Astrocyte of the hippocampus (primary cell): Measurements from ENCODE around the gene ITGA7.

ENCODE experiments used
- DNase-seq: peaks from one replicate; pipeline ENCODE4 v3.0.0; 2011; ENCODE audit warnings: low read depth, low spot score

ITGA7 gene

DNA sequence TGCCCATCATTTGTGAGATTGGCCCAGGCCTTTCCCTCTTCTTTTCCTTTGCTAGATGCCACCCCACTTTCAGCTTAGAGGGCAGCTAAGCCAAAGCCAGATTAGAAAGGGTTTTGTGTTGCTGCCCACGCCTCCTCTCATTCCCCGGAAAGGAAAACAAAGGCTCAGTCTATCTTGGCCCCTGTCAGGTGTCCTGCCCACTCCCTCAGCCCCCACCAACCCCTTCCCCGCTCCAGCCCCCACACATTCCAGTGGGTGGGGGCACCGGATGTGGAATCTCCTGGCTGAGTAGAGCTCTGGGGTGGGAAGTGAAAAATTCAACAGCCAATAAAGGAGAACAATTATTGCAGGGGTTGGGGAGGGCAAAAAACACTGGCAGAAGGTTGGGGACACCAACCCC lies 10.3 kb upstream of the ITGA7 start:
- DNase-seq: peak; percentile 72

GRCh38 chr12:55717011-55718007 lies 9.6 kb upstream of the ITGA7 start:
- peak; percentile 55 for DNase-seq

- no peak for DNase-seq
Observed at GRCh38 chr12:55716582-55716957, 8.9 kb upstream of the ITGA7 start.

GRCh38 chr12:55715833-55716581 lies 8.3 kb upstream of the ITGA7 start, which contains the start of gene BLOC1S1:
Gene BLOC1S1, plus strand, starts transcription at chr12:55716046. Its CDS starts 6 bp downstream, at chr12:55716052.
- peak; percentile 98 for DNase-seq

GRCh38 chr12:55715169-55715764 lies 7.6 kb upstream of the ITGA7 start:
- DNase-seq: peak; percentile 40

- peak; percentile 71 for DNase-seq
Observed at GRCh38 chr12:55713721-55714120, 6.0 kb upstream of the ITGA7 start.

DNA sequence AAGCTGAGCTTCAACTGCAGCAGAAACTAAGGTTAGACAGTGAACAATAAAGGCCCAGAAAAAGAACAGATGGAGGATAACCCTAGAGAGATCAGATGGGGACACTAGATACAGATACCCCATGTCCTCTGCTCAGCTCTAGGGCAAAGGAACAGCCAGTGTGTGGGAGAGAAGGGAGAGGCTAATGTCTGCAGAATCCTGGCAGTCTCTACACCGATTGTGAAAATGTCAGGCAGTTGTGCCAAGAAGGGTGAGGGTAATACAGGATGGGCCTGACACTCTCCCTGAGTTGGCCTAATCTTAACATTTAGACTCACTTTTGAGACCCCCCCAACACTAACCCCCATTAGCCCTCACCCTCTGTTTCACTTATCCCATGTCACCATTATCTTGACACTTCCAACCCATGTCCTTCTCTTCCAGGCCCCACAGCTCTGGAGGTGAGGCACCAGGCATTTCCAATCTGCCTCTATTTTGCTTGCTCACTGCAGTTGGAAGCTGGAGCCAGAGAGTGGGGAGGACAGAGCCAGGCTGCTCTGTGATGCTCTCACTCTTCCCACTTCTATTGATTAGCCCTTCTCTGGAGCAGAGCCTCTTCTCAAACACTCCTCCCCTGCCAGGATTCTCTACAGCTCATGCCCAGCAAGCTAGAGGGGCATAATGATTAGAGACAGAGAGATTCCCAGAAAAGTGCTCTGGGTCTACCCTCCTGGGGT lies 5.2 kb upstream of the ITGA7 start:
- no peak for DNase-seq

DNA sequence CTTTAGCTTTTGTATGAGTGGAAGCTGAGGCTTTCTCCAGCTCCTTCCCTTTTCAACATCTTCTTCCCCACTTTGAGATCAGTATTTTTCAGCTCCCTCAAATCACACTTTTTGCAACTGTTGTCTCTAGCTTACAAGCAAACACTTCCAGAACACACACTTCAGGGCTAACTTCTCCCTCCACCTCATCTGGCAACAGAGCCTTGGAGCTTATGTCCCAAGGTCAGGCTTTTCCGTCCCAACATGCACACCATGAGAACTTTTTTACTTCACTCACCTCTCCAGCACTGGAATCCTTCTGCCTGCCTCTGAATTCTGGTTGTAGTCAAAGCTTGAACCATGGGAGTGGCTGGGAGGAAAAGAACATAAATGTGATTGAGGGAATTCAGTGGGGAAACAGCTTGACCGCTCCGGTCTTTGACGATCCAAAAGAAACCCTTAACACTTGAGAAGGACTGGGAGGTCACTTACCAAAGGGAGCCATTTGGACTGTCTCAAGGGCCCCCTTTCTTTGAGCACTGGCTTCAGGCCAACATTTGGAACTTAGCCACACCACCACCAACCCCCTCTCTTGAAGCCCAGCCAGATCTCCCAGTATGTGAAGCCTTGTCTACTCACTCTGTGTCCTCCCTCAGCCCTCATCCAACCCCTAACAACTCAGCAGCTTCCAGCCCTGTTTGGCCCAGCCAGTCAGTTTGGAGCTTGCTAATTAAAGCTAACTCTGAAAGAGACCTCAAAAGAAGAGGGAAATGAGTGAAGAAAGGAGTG lies 4.3 kb upstream of the ITGA7 start:
- no peak for DNase-seq

- DNase-seq: no peak
Observed at GRCh38 chr12:55708695-55709233, 1.1 kb upstream of the ITGA7 start.

DNA sequence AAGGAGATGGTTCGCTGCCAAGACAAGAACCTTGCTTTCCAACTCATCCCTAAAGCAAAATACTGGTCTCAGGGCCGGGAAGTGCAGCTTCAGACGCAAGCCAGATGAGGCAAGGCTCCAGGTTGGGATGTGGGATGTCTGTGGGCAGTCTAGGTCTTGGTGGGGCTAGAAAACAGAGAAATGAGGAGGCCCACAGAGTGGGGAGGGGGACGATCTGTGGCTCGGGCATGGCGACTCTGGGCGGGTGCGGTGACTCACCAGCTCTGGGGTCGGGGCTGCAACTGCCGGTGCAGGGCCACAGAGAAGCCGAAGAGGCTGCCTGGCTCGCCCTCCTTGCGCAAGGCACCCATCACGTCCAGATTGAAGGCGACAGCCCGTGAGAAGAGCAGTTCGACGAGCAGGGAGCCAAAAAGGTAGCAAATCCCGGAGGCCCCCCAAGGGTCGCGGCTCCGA lies 459 bp downstream of the ITGA7 start:
- peak; percentile 56 for DNase-seq

- DNase-seq: no peak
Observed at GRCh38 chr12:55706568-55707218, 1.0 kb downstream of the ITGA7 start.

- no peak for DNase-seq
Observed at GRCh38 chr12:55705782-55706402, 1.8 kb downstream of the ITGA7 start.

GRCh38 chr12:55704824-55705718 lies 2.6 kb downstream of the ITGA7 start:
- DNase-seq: no peak

GRCh38 chr12:55703901-55704761 lies 3.6 kb downstream of the ITGA7 start:
- no peak for DNase-seq

DNA sequence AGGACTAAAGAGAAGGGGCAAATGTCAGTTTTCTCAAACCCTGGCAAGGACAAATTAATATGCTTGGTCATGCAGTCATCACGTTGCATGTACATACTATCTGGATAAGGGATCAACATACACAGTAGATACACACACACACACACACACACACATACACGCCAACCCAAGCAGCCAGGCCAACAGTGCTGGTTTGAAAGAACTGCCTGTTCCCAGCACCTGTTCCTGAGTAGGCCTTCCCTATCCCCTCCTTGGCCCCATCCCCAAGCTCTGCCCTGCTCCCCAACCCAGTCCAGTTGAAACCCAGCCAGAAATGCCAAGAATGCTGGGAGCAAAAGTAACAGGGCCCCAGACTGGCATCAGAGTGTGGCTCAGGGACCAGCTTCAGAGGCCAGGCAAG lies 4.4 kb downstream of the ITGA7 start:
- DNase-seq: no peak

DNA sequence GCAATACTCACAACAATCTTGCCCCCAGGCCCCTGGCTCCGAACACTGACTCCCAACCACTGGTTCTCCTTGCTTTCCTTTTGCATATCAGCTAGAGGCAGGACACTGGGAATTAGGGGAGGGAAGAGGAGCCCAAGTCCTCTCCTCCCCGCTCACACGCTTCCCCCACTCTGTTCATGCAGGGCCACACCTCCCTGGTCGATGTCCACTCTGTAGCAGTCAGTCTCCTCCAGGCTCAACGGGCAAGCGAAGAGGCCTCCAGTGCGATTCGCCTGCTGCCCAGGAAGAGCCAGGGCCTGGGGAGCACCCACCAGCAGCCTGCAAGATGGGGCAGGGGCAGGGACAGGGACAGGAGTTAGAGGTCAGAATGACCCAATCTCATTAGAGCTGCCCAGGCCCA lies 4.8 kb downstream of the ITGA7 start:
- no peak for DNase-seq

DNA sequence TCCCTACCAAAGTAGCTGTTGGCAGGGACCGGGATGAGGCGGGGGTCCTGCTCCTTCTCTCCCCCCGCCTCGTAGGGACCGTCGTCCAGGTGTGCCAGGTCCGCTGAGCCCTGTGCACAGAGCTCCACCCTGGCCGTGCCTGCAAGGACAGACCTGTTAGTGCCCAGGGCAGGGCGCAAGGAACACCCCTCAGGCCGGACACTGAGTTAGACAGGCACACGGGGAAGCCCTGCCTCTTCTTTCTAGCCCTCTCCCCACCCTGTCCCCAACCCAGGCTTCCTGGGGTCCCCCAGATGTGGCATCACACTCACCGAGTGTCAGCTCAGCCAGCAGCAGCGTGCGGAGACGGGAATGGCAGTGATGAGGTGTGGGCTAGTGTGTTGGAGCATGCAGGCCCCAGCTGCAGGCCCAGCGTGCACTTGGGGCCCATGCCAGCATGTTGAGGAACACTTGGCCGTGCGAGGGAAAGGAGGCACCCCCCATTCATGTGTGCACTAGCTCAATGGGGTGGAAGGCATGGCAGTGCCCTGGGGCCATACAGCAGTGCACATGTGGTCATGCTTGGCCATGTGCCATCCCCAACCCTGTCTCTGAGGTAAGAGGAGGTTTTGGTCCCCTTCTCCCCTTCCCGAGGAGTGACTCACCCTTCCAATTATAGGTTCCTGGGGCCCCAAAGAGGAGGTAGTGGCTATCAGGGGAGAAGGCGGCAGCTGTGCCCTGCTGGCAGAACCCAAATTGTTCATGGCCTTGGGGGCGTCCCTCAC lies 7.3 kb downstream of the ITGA7 start:
- peak; percentile 36 for DNase-seq
